Activated gamma-delta T cell treated with anti-CD3 and anti-CD28 coated beads, Interleukin-2, amount 50 U/mL, for 16 hours (primary cell): Measurements from ENCODE around the gene THEMIS2.
"Not testable (repeated sequence)": the region's sequence is repeated elsewhere in the genome, so short reads cannot be mapped to it uniquely, and the experiment has no call there.

Experiments used
- DNase-seq: peaks from one replicate; pipeline ENCODE4 v3.0.0-alpha.2; 2020; ENCODE audit warnings: low read depth

The THEMIS2 gene

GRCh38 chr1:27872059-27872801, at the start of gene THEMIS2:
TSS of gene THEMIS2 (plus strand) at chr1:27872544. CDS start at chr1:27872572, 28 bp downstream.
- DNase-seq, result peak; percentile 61

- no peak for DNase-seq
Measured at GRCh38 chr1:27823784-27824183, 48.6 kb upstream of the THEMIS2 start.

GRCh38 chr1:27824411-27824810, 47.9 kb upstream of the THEMIS2 start:
- no peak for DNase-seq

GRCh38 chr1:27829339-27829960, 42.9 kb upstream of the THEMIS2 start:
- DNase-seq, result not testable (repeated sequence)

- DNase-seq, result peak; percentile 82
Measured at GRCh38 chr1:27830621-27831440, 41.5 kb upstream of the THEMIS2 start, which contains the start of gene PPP1R8. TSS of gene PPP1R8 (plus strand) at chr1:27830782. CDS start at chr1:27830836, 54 bp downstream.

- DNase-seq, result no peak
Measured at GRCh38 chr1:27831568-27832410, 40.6 kb upstream of the THEMIS2 start.

GRCh38 chr1:27832762-27833161, 39.6 kb upstream of the THEMIS2 start:
- DNase-seq, result no peak

- DNase-seq, result no peak
Measured at GRCh38 chr1:27833470-27833869, 38.9 kb upstream of the THEMIS2 start.

GRCh38 chr1:27835046-27835445, 37.3 kb upstream of the THEMIS2 start:
- DNase-seq, result no peak

- DNase-seq, result no peak
Measured at GRCh38 chr1:27835501-27835900, 36.8 kb upstream of the THEMIS2 start.

GRCh38 chr1:27849951-27850350, 22.4 kb upstream of the THEMIS2 start:
- DNase-seq, result no peak

- no peak for DNase-seq
Measured at GRCh38 chr1:27855085-27855484, 17.3 kb upstream of the THEMIS2 start.

GRCh38 chr1:27856561-27857343, 15.6 kb upstream of the THEMIS2 start:
- DNase-seq, result no peak

- DNase-seq, result not testable (repeated sequence)
Measured at GRCh38 chr1:27857552-27857951, 14.8 kb upstream of the THEMIS2 start.

- peak; percentile 75 for DNase-seq
Measured at GRCh38 chr1:27858072-27858948, 14.0 kb upstream of the THEMIS2 start.

- DNase-seq, result no peak
Measured at GRCh38 chr1:27858949-27859576, 13.3 kb upstream of the THEMIS2 start.

- DNase-seq, result no peak
Measured at GRCh38 chr1:27861436-27861835, 10.9 kb upstream of the THEMIS2 start.

- DNase-seq, result no peak
Measured at GRCh38 chr1:27862004-27862403, 10.3 kb upstream of the THEMIS2 start.
